GM12891 (cell line): ENCODE data around the gene TRMT6.

Experiments used
- DNase-seq: peaks from one replicate; pipeline ENCODE4 v3.0.0; 2011; ENCODE audit warnings: low spot score; ENCODE audit not compliant: insufficient read length
- FAIRE-seq: peaks from 2 replicates; lab custom pipeline; 2011; peaks lifted over from hg19 to GRCh38; lab: Jason Lieb, UNC
- PAX5 ChIP-seq: IDR thresholded peaks from 2 replicates; pipeline ENCODE4 v1.6.1; 2011; ENCODE audit warnings: low read length, moderate library complexity, mild to moderate bottlenecking; ENCODE audit not compliant: insufficient read depth, severe bottlenecking
- POLR2A ChIP-seq: IDR thresholded peaks from 2 replicates; pipeline ENCODE4 v1.6.1; 2011; ENCODE audit warnings: low read depth, low read length, control low read depth
- POLR2AphosphoS5 ChIP-seq: IDR thresholded peaks from 2 replicates; pipeline ENCODE4 v1.6.1; 2011; ENCODE audit warnings: low read depth, low read length, control low read depth
- POU2F2 ChIP-seq: IDR thresholded peaks from 2 replicates; pipeline ENCODE4 v1.6.1; 2011; ENCODE audit warnings: low read depth, mild to moderate bottlenecking, control low read depth, low read length, moderate library complexity
- SPI1 ChIP-seq: IDR thresholded peaks from 2 replicates; pipeline ENCODE4 v1.6.1; 2011; ENCODE audit warnings: low read depth, low read length, control low read depth
- TAF1 ChIP-seq: IDR thresholded peaks from 2 replicates; pipeline ENCODE4 v1.6.1; 2011; ENCODE audit warnings: low read depth, low read length, control low read depth

TRMT6 gene

GRCh38 chr20:5887386-5887785 lies 62.9 kb downstream of the TRMT6 start:
- no peak for FAIRE-seq
- no peak for DNase-seq
- TF ChIP-seq SPI1 = no peak
- TF ChIP-seq POLR2A = no peak
- no peak for TF ChIP-seq PAX5
- no peak for TF ChIP-seq TAF1
- no peak for TF ChIP-seq POLR2AphosphoS5
- no peak for TF ChIP-seq POU2F2
